ENCODE results near the gene PCK2.
"Not testable (repeated sequence)": the region's sequence is repeated elsewhere in the genome, so short reads cannot be mapped to it uniquely, and the experiment has no call there.

PCK2 gene

GRCh38 chr14:24095271-24096068 is 1.4 kb downstream of the PCK2 start:
- DNase-seq (ENCODE audit: low spot score): peak; percentile 20

- no peak for DNase-seq (ENCODE audit: low spot score)
Measured at GRCh38 chr14:24096545-24097181, 2.6 kb downstream of the PCK2 start.

GRCh38 chr14:24098229-24098926 is 4.3 kb downstream of the PCK2 start:
- DNase-seq (ENCODE audit: low spot score): no peak

- DNase-seq (ENCODE audit: low spot score): no peak
Measured at GRCh38 chr14:24098927-24099813, 5.1 kb downstream of the PCK2 start.

GRCh38 chr14:24100197-24100981 is 6.3 kb downstream of the PCK2 start:
- no peak for DNase-seq (ENCODE audit: low spot score)

- no peak for DNase-seq (ENCODE audit: low spot score)
Measured at GRCh38 chr14:24100982-24101494, 6.9 kb downstream of the PCK2 start.

- no peak for DNase-seq (ENCODE audit: low spot score)
Measured at GRCh38 chr14:24102357-24103048, 8.4 kb downstream of the PCK2 start.

- DNase-seq (ENCODE audit: low spot score): no peak
Measured at GRCh38 chr14:24103451-24103850, 9.3 kb downstream of the PCK2 start.

- DNase-seq (ENCODE audit: low spot score): not testable (repeated sequence)
Measured at GRCh38 chr14:24105609-24106239, 11.6 kb downstream of the PCK2 start.

GRCh38 chr14:24106672-24107271 is 12.7 kb downstream of the PCK2 start:
- no peak for DNase-seq (ENCODE audit: low spot score)

- no peak for DNase-seq (ENCODE audit: low spot score)
Measured at GRCh38 chr14:24108336-24108874, 14.3 kb downstream of the PCK2 start.

GRCh38 chr14:24110060-24110459 is 15.9 kb downstream of the PCK2 start:
- DNase-seq (ENCODE audit: low spot score): no peak

GRCh38 chr14:24110523-24110922 is 16.4 kb downstream of the PCK2 start:
- no peak for DNase-seq (ENCODE audit: low spot score)

GRCh38 chr14:24113379-24113800 is 19.3 kb downstream of the PCK2 start:
- no peak for DNase-seq (ENCODE audit: low spot score)

- DNase-seq (ENCODE audit: low spot score): peak; percentile 77
Measured at GRCh38 chr14:24113801-24114531, 19.9 kb downstream of the PCK2 start.

- DNase-seq (ENCODE audit: low spot score): peak; percentile 100
Measured at GRCh38 chr14:24114532-24115421, 20.7 kb downstream of the PCK2 start, which contains the start of the genes DCAF11 and NRL. Gene DCAF11 (plus strand): TSS chr14:24114777. CDS start chr14:24115595, 818 bp downstream. Gene NRL (minus strand): TSS chr14:24114949. CDS start chr14:24082848, 32,101 bp downstream.

Measured in CD4-positive, alpha-beta T cell treated with Interleukin-6 at 100 ng/mL for 8 hours (primary cell).